HG03571 (cell line): ENCODE data around the gene PTN.
"Not testable (repeated sequence)": the region's sequence is repeated elsewhere in the genome, so short reads cannot be mapped to it uniquely, and the experiment has no call there.

Source experiments
- ATAC-seq: cut with Tn5 transposase; IDR thresholded peaks from one replicate; pipeline ENCODE4 v1.9.1; 2021; ENCODE audit not compliant: unreplicated experiment

Gene PTN

GRCh38 chr7:137268001-137268865 is 75.3 kb downstream of the PTN start:
- not testable (repeated sequence) for ATAC-seq

GRCh38 chr7:137266764-137267163 is 76.8 kb downstream of the PTN start:
- no peak for ATAC-seq

- not testable (repeated sequence) for ATAC-seq
Measured at GRCh38 chr7:137265480-137265879, 78.1 kb downstream of the PTN start.

- ATAC-seq, result no peak
Measured at GRCh38 chr7:137262599-137262998, 80.9 kb downstream of the PTN start.

- ATAC-seq, result no peak
Measured at GRCh38 chr7:137258552-137258951, 85.0 kb downstream of the PTN start.

- ATAC-seq, result no peak
Measured at GRCh38 chr7:137254766-137255165, 88.8 kb downstream of the PTN start.

GRCh38 chr7:137245890-137246289 is 97.6 kb downstream of the PTN start:
- no peak for ATAC-seq

- ATAC-seq, result no peak
Measured at GRCh38 chr7:137245186-137245585, 98.3 kb downstream of the PTN start.

GRCh38 chr7:137243741-137244140 is 99.8 kb downstream of the PTN start:
- no peak for ATAC-seq

GRCh38 chr7:137242616-137243015 is 100.9 kb downstream of the PTN start:
- ATAC-seq, result no peak

- ATAC-seq, result no peak
Measured at GRCh38 chr7:137241655-137242360, 101.7 kb downstream of the PTN start.

GRCh38 chr7:137239186-137239585 is 104.3 kb downstream of the PTN start:
- ATAC-seq, result not testable (repeated sequence)

GRCh38 chr7:137235434-137235833 is 108.1 kb downstream of the PTN start:
- no peak for ATAC-seq

- no peak for ATAC-seq
Measured at GRCh38 chr7:137231167-137231566, 112.4 kb downstream of the PTN start.

GRCh38 chr7:137221467-137221866 is 122.1 kb downstream of the PTN start:
- no peak for ATAC-seq

- ATAC-seq, result no peak
Measured at GRCh38 chr7:137213744-137214143, 129.8 kb downstream of the PTN start.

GRCh38 chr7:137209151-137209817 is 134.2 kb downstream of the PTN start:
- no peak for ATAC-seq

GRCh38 chr7:137206770-137207169 is 136.8 kb downstream of the PTN start:
- ATAC-seq, result no peak

GRCh38 chr7:137204246-137204645 is 139.3 kb downstream of the PTN start:
- ATAC-seq, result no peak

GRCh38 chr7:137203351-137203750 is 140.2 kb downstream of the PTN start:
- ATAC-seq, result no peak

- ATAC-seq, result no peak
Measured at GRCh38 chr7:137196648-137197047, 146.9 kb downstream of the PTN start.

GRCh38 chr7:137195996-137196395 is 147.5 kb downstream of the PTN start:
- no peak for ATAC-seq
